GM12878 (cell line): ENCODE measurements around the gene IPMK. TPM values are rescaled to one million over a fixed set of nuclear protein-coding genes. Genes with fewer than 3 reads are reported as not detected.

Experiments used
- ATAC-seq: fragments of 200-7000 bp; cut with Tn5 transposase; 3 replicates; pipeline ENCODE4 v1.9.1; 2020; ENCODE audit warnings: mild to moderate bottlenecking, moderate library complexity
- BruUV-seq: library from RNA; stranded (reverse); fragments of 400-500 nt; replicated peaks from 2 replicates; lab custom pipeline; 2021; lab: Mats Ljungman, UMichigan
- CTCF ChIA-PET: fragments of 300-600 bp; sonication (Branson Sonifier 250); formaldehyde crosslinking; extraction: SDS; loops from one replicate; lab custom pipeline; 2021; ENCODE audit warnings: inconsistent platforms; lab: Yijun Ruan, JAX
- POLR2A ChIA-PET: fragments of 350-600 bp; formaldehyde crosslinking; extraction: SDS; loops from one replicate; lab custom pipeline; 2021; ENCODE audit warnings: inconsistent platforms; lab: Charles Lee
- RAD21 ChIA-PET: fragments of 300-600 bp; sonication (Branson Sonifier 250); formaldehyde crosslinking; loops from one replicate; lab custom pipeline; 2023; ENCODE audit warnings: antibody characterized with exemption; ENCODE audit not compliant: unreplicated experiment; lab: Charles Lee
- SMC1A ChIA-PET: fragments of 300-600 bp; sonication (Branson Sonifier 250); formaldehyde crosslinking; loops from one replicate; lab custom pipeline; 2023; ENCODE audit not compliant: unreplicated experiment, uncharacterized antibody; lab: Charles Lee
- DNase-seq: peaks from one replicate; pipeline ENCODE4 v3.0.0-alpha.2; 2011; ENCODE audit warnings: low read depth, low spot score
- FAIRE-seq: peaks from 3 replicates; lab custom pipeline; 2011; peaks lifted over from hg19 to GRCh38; lab: Jason Lieb, UNC
- H2AFZ ChIP-seq: 2 replicates; pipeline ENCODE4 v1.6.0; 2011; ENCODE audit warnings: low read depth, low read length, control low read depth; ENCODE audit not compliant: control insufficient read depth
- H3K27ac ChIP-seq: 2 replicates; pipeline ENCODE4 v1.5.1; 2011; ENCODE audit warnings: control low read depth; ENCODE audit not compliant: control insufficient read depth, insufficient read depth
- H3K27me3 ChIP-seq, 2 experiments: replicated peaks in 1 of 2; 2 replicates each; pipeline versions ENCODE4 v1.6.0 to v1.6.1; 2011; ENCODE audit warnings: low read length in 1 of 2; ENCODE audit not compliant: control insufficient read depth in 2 of 2, insufficient read depth in 2 of 2
- H3K36me3 ChIP-seq, 2 experiments: 2 replicates each; pipeline ENCODE4 v1.5.1; 2011; ENCODE audit warnings: low read length in 1 of 2; ENCODE audit not compliant: control insufficient read depth in 2 of 2, insufficient read depth in 2 of 2
- H3K4me1 ChIP-seq: 2 replicates; pipeline ENCODE4 v1.6.1; 2011; ENCODE audit warnings: mild to moderate bottlenecking, low read length, moderate library complexity, mixed read lengths; ENCODE audit not compliant: control insufficient read depth, insufficient read depth
- H3K4me2 ChIP-seq: 2 replicates; pipeline ENCODE4 v1.6.0; 2011; ENCODE audit warnings: control low read depth; ENCODE audit not compliant: control insufficient read depth, insufficient read depth
- H3K4me3 ChIP-seq: fragments of 200-600 bp; sonication (generic); 2 replicates; pipeline ENCODE4 v1.5.1; 2016
- H3K79me2 ChIP-seq: 2 replicates; pipeline ENCODE4 v1.6.0; 2011; ENCODE audit warnings: low read length; ENCODE audit not compliant: control insufficient read depth, insufficient read depth
- H3K9ac ChIP-seq: 2 replicates; pipeline ENCODE4 v1.8.0; 2011; ENCODE audit warnings: low read length, control low read depth, mixed read lengths; ENCODE audit not compliant: control insufficient read depth, insufficient read depth
- H3K9me3 ChIP-seq: replicated peaks from 3 replicates; pipeline ENCODE4 v1.5.1; 2011; ENCODE audit warnings: mild to moderate bottlenecking, low read length; ENCODE audit not compliant: control insufficient read depth, insufficient read depth
- H4K20me1 ChIP-seq: 2 replicates; pipeline ENCODE4 v1.6.0; 2011; ENCODE audit not compliant: control insufficient read depth, insufficient read depth
- BACH1 ChIP-seq: fragments of 450-650 bp; IDR thresholded peaks from 2 replicates; pipeline ENCODE4 v1.6.1; 2017; ENCODE audit warnings: mild to moderate bottlenecking, borderline replicate concordance
- CBX3 ChIP-seq: fragments of 200-600 bp; sonication (generic); IDR thresholded peaks from 2 replicates; pipeline ENCODE4 v1.6.1; 2016; ENCODE audit warnings: low read depth, borderline replicate concordance
- JUNB ChIP-seq: IDR thresholded peaks from 2 replicates; pipeline ENCODE4 v1.6.1; 2016; ENCODE audit warnings: antibody characterized with exemption, mild to moderate bottlenecking
- MYB ChIP-seq: fragments of 150-350 bp; IDR thresholded peaks from 2 replicates; pipeline ENCODE4 v1.6.1; 2014; ENCODE audit warnings: mild to moderate bottlenecking, low read depth, low read length, borderline replicate concordance
- NBN ChIP-seq: fragments of 450-650 bp; IDR thresholded peaks from 2 replicates; pipeline ENCODE4 v1.6.1; 2016
- RUNX3 ChIP-seq: IDR thresholded peaks from 2 replicates; pipeline ENCODE4 v1.6.1; 2012; ENCODE audit warnings: low read length, inconsistent platforms
- TBL1XR1 ChIP-seq: IDR thresholded peaks from 2 replicates; pipeline ENCODE4 v1.6.1; 2012; ENCODE audit warnings: low read depth, low read length, improper control_type of control experiment
- TCF7 ChIP-seq: IDR thresholded peaks from 2 replicates; pipeline ENCODE4 v1.6.1; 2014; ENCODE audit warnings: antibody characterized with exemption, borderline replicate concordance
- WGBS: methylation state at CpG from one replicate; pipeline ENCODE4 v1.1.6; 2016; ENCODE audit warnings: low lambda C conversion rate; ENCODE audit not compliant: insufficient replicate concordance, insufficient coverage; ENCODE audit errors: missing lambda C conversion rate; 5-methylcytosine and 5-hydroxymethylcytosine counted together
- in situ Hi-C: fragments of 300-500 bp; cut with MboI; formaldehyde crosslinking; loops from 9 replicates; pipeline ENCODE4 v1.14.3; 2018; ENCODE audit warnings: mixed read lengths
- intact Hi-C: fragments of 100-400 bp; cut with micrococcal nuclease; formaldehyde crosslinking; loops from one replicate; pipeline ENCODE4 v1.14.2; 2022; ENCODE audit not compliant: unreplicated experiment
- polyA plus RNA-seq, 11 experiments: library from polyadenylated mRNA; depleted of rRNA in 4 of 11; unstranded in 6 of 11; stranded (reverse) in 5 of 11; fragments of >200 nt; fragmentation: Nextera tagmentation in 4 of 11; fragmentation: Illumina TruSeq in 1 of 11; extraction: Ambion mirVana in 4 of 11; extraction: Trizol in 1 of 11; gene quantifications; 1 replicate in 1 of 11; 2 replicates in 10 of 11; pipeline versions ENCODE4 v1.2.1 to v1.2.3, GENCODE V29; 2011 to 2016; ENCODE audit warnings: inconsistent platforms in 2 of 11, missing spikeins in 2 of 11, low read depth in 1 of 11
- total RNA-seq, 4 experiments: library from RNA; depleted of rRNA in 3 of 4; stranded (reverse); fragments of >200 nt in 3 of 4; fragmentation: Illumina TruSeq in 1 of 4; extraction: Trizol in 1 of 4; gene quantifications; 2 replicates each; pipeline versions ENCODE4 v1.2.1 to v1.2.3, GENCODE V29; 2013 to 2021
- TF ChIP-seq, protein P1 (sequence below): fragments of 450-650 bp; IDR thresholded peaks from 2 replicates; pipeline ENCODE4 v1.6.1; 2017; ENCODE audit warnings: mild to moderate bottlenecking
- TF ChIP-seq, protein P2 (sequence below): fragments of 450-650 bp; IDR thresholded peaks from 2 replicates; pipeline ENCODE4 v1.6.1; 2014; ENCODE audit warnings: mild to moderate bottlenecking
- TF ChIP-seq, protein P3 (sequence below): fragments of 150-350 bp; IDR thresholded peaks from 2 replicates; pipeline ENCODE4 v1.6.1; 2016; ENCODE audit warnings: low read depth, low read length

Gene IPMK
- total and polyA plus RNA-seq, 10 of the 15 experiments (the other 5 are each of a cell fraction or from before 2014, with no cell fraction given): 0.84 to 7.5 (median 3.6) TPM

DNA sequence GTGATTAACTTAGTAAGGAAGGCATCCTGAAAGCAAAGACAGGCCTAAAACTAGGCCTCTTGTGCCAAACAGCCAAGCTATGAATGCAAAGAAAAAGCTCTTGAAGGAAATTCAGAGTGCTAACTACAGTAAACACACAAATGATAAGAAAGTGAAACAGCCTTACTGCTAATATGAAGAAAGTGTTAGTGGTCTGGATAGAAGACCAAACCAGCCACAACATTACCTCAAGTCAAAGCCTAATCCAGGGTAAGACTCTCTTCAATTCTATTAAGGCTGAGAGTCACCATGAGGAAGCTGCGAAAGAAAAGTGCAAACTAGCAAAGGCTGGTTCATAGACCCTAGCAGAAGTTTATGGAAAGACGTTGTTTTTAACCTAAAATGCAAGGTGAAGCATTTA is 66.0 kb downstream of the IPMK start:
- WGBS: 93% methylated on average over 2 of the region's 2 CpGs
- Histone ChIP-seq H3K36me3 (no peaks in the 10 kb centered on the region), H3K79me2 (no peaks in the 10 kb centered on the region), H3K27ac (no peak overlapping the region), H3K27me3 (no peaks in the 10 kb centered on the region), H3K9ac (no peak overlapping the region), H4K20me1 (no peaks in the 10 kb centered on the region), H3K9me3 (no peaks in the 10 kb centered on the region)
- DNase-seq (peak; percentile 4), ATAC-seq (peak; percentile 59)
- CTCF ChIA-PET: interaction anchor here (0.9 to 2.0 kb wide), 2 partner anchors 76 to 89 kb away, joined by 3 to 6 read pairs; no protein-coding TSS in a partner anchor
- intact Hi-C loops (no loop called here), in situ Hi-C loops (no loop called here)
- no TSS peak for BruUV-seq
- POLR2A ChIA-PET: no interaction called here
- SMC1A ChIA-PET: interaction anchor here (0.9 to 2.6 kb wide), 3 partner anchors 88 to 98 kb away, joined by 4 to 12 read pairs (median 4); no protein-coding TSS in a partner anchor
- TF ChIP-seq RUNX3 (peak; percentile 43; the same call in 1 of the 2 replicates), NBN (no peak)
- TF ChIP-seq, all 136 proteins: peak for 1
- RAD21 ChIA-PET: interaction anchor here (1.1 kb wide), 1 partner anchor 88 kb away, joined by 6 read pairs; no protein-coding TSS in a partner anchor
- no peak overlapping the region for H3K4me3 ChIP-seq
- H3K4me2 ChIP-seq: no peak overlapping the region
- no peak for FAIRE-seq
- H2AFZ ChIP-seq: no peak overlapping the region
- no peaks in the 10 kb centered on the region for H3K4me1 ChIP-seq

- ChIA-PET SMC1A (interaction anchor here (0.8 to 1.7 kb wide), 3 partner anchors 26 to 111 kb away, joined by 3 to 5 read pairs (median 3); no protein-coding TSS in a partner anchor), RAD21 (interaction anchor here (1.1 to 2.6 kb wide), 5 partner anchors 10 to 103 kb away, joined by 3 to 7 read pairs (median 4); partner anchors contain the start of gene CISD1), CTCF (interaction anchor here (0.7 to 1.8 kb wide), 5 partner anchors 12 to 111 kb away, joined by 3 to 9 read pairs (median 3); no protein-coding TSS in a partner anchor), POLR2A (no interaction called here)
- Histone ChIP-seq H3K79me2 (no peaks in the 10 kb centered on the region), H3K4me3 (no peak overlapping the region), H3K27ac (no peak overlapping the region), H4K20me1 (no peaks in the 10 kb centered on the region), H3K9ac (no peak overlapping the region), H3K36me3 (no peaks in the 10 kb centered on the region), H2AFZ (no peak overlapping the region), H3K27me3 (no peaks in the 10 kb centered on the region), H3K4me2 (no peak overlapping the region), H3K4me1 (no peaks in the 10 kb centered on the region), H3K9me3 (no peaks in the 10 kb centered on the region)
- in situ Hi-C loops: loop anchor here (5.0 kb wide), 1 partner anchor 98 kb away; no protein-coding TSS in a partner anchor
- no peak for DNase-seq
- intact Hi-C loops: no loop called here
- no peak for ATAC-seq
- peak; percentile 64 for FAIRE-seq
- no TSS peak for BruUV-seq
- 79% methylated on average over 3 of the region's 3 CpGs for WGBS
- TF ChIP-seq JUNB: no peak
- no peak for TF ChIP-seq BACH1
- no peak for TF ChIP-seq TCF7
- TF ChIP-seq, protein P1, sequence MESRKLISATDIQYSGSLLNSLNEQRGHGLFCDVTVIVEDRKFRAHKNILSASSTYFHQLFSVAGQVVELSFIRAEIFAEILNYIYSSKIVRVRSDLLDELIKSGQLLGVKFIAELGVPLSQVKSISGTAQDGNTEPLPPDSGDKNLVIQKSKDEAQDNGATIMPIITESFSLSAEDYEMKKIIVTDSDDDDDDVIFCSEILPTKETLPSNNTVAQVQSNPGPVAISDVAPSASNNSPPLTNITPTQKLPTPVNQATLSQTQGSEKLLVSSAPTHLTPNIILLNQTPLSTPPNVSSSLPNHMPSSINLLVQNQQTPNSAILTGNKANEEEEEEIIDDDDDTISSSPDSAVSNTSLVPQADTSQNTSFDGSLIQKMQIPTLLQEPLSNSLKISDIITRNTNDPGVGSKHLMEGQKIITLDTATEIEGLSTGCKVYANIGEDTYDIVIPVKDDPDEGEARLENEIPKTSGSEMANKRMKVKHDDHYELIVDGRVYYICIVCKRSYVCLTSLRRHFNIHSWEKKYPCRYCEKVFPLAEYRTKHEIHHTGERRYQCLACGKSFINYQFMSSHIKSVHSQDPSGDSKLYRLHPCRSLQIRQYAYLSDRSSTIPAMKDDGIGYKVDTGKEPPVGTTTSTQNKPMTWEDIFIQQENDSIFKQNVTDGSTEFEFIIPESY: no peak
- no peak for TF ChIP-seq TBL1XR1
- no peak for TF ChIP-seq MYB
- TF ChIP-seq, protein P2, sequence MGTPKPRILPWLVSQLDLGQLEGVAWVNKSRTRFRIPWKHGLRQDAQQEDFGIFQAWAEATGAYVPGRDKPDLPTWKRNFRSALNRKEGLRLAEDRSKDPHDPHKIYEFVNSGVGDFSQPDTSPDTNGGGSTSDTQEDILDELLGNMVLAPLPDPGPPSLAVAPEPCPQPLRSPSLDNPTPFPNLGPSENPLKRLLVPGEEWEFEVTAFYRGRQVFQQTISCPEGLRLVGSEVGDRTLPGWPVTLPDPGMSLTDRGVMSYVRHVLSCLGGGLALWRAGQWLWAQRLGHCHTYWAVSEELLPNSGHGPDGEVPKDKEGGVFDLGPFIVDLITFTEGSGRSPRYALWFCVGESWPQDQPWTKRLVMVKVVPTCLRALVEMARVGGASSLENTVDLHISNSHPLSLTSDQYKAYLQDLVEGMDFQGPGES: no peak
- TF ChIP-seq CBX3: no peak
- TF ChIP-seq, protein P3, sequence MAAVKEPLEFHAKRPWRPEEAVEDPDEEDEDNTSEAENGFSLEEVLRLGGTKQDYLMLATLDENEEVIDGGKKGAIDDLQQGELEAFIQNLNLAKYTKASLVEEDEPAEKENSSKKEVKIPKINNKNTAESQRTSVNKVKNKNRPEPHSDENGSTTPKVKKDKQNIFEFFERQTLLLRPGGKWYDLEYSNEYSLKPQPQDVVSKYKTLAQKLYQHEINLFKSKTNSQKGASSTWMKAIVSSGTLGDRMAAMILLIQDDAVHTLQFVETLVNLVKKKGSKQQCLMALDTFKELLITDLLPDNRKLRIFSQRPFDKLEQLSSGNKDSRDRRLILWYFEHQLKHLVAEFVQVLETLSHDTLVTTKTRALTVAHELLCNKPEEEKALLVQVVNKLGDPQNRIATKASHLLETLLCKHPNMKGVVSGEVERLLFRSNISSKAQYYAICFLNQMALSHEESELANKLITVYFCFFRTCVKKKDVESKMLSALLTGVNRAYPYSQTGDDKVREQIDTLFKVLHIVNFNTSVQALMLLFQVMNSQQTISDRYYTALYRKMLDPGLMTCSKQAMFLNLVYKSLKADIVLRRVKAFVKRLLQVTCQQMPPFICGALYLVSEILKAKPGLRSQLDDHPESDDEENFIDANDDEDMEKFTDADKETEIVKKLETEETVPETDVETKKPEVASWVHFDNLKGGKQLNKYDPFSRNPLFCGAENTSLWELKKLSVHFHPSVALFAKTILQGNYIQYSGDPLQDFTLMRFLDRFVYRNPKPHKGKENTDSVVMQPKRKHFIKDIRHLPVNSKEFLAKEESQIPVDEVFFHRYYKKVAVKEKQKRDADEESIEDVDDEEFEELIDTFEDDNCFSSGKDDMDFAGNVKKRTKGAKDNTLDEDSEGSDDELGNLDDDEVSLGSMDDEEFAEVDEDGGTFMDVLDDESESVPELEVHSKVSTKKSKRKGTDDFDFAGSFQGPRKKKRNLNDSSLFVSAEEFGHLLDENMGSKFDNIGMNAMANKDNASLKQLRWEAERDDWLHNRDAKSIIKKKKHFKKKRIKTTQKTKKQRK: no peak
Observed at GRCh38 chr10:58189269-58189668, 78.4 kb downstream of the IPMK start.
